IPS-18a (cell line): Measurements from ENCODE around the gene UBC.
A peak's percentile ranks its signal among the peaks of the same experiment; 100 is the strongest.
"Not testable (repeated sequence)": the region's sequence is repeated elsewhere in the genome, so short reads cannot be mapped to it uniquely, and the experiment has no call there.

Source experiments
- H3K27ac ChIP-seq: one replicate; pipeline ENCODE4 v1.5.1; 2013; ENCODE audit warnings: low read length
- H3K27me3 ChIP-seq: one replicate; pipeline ENCODE4 v1.6.1; 2013; ENCODE audit warnings: mild to moderate bottlenecking, low read length; ENCODE audit not compliant: control insufficient read depth, insufficient read depth
- H3K36me3 ChIP-seq: one replicate; pipeline ENCODE4 v1.6.1; 2013; ENCODE audit warnings: low read depth, low read length; ENCODE audit not compliant: control insufficient read depth
- H3K4me1 ChIP-seq: one replicate; pipeline ENCODE4 v1.6.1; 2013; ENCODE audit warnings: low read depth, low read length; ENCODE audit not compliant: control insufficient read depth
- H3K4me3 ChIP-seq: one replicate; pipeline ENCODE4 v1.5.1; 2013; ENCODE audit warnings: low read length
- H3K9ac ChIP-seq: one replicate; pipeline ENCODE4 v1.6.1; 2013; ENCODE audit warnings: mild to moderate bottlenecking, low read length, moderate library complexity
- H3K9me3 ChIP-seq: one replicate; pipeline ENCODE4 v1.6.1; 2013; ENCODE audit warnings: low read depth, low read length; ENCODE audit not compliant: control insufficient read depth

Gene UBC

GRCh38 chr12:124930586-124930985 lies 16.1 kb upstream of the UBC start:
- H3K9me3 ChIP-seq, result no peaks in the 10 kb centered on the region
- no peak overlapping the region for H3K9ac ChIP-seq
- H3K4me1 ChIP-seq, result no peaks in the 10 kb centered on the region
- no peak overlapping the region for H3K27ac ChIP-seq
- no peaks in the 10 kb centered on the region for H3K27me3 ChIP-seq
- no peak overlapping the region for H3K4me3 ChIP-seq
- H3K36me3 ChIP-seq, result no peaks in the 10 kb centered on the region

- H3K4me3 ChIP-seq, result no peak overlapping the region
- no peaks in the 10 kb centered on the region for H3K9me3 ChIP-seq
- no peak overlapping the region for H3K9ac ChIP-seq
- no peaks in the 10 kb centered on the region for H3K27me3 ChIP-seq
- no peaks in the 10 kb centered on the region for H3K4me1 ChIP-seq
- no peak overlapping the region for H3K27ac ChIP-seq
- H3K36me3 ChIP-seq, result no peaks in the 10 kb centered on the region
These were observed 15.4 kb upstream of the UBC start for GRCh38 chr12:124929649-124930419.

DNA sequence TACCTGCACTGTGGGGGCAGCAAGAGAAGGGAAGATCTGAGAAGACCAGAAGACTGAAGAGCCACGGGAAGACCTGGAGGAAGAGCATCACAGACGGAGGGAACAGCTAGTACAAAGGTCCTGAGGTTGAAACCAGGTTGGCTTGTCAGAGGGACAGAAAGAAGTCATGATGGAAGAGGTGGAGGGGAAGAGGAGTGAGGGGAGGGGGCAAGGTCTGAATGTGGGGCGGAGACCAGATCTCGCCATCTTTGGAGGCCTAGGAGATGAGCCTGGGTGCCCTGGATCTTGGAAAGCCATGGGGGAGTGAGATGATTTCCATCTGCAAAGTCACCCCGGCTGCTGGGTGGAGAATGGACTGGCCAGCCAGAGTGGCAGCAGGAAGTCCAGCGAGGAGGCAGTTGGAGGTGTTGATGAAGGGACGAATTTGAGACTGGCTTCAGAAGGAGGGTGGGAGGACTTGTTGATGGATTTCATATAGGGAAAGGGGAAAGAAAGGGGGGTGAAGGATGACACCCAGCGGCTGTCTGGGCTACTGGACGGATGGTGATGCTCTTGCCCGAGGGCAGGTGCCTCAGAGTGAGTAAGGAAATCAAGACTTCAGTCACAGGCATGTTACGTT lies 14.6 kb upstream of the UBC start:
- no peaks in the 10 kb centered on the region for H3K27me3 ChIP-seq
- no peaks in the 10 kb centered on the region for H3K36me3 ChIP-seq
- H3K4me1 ChIP-seq, result peaks cover 3% of the 10 kb centered on the region
- no peaks in the 10 kb centered on the region for H3K9me3 ChIP-seq
- no peak overlapping the region for H3K27ac ChIP-seq
- no peak overlapping the region for H3K4me3 ChIP-seq
- H3K9ac ChIP-seq, result no peak overlapping the region

DNA sequence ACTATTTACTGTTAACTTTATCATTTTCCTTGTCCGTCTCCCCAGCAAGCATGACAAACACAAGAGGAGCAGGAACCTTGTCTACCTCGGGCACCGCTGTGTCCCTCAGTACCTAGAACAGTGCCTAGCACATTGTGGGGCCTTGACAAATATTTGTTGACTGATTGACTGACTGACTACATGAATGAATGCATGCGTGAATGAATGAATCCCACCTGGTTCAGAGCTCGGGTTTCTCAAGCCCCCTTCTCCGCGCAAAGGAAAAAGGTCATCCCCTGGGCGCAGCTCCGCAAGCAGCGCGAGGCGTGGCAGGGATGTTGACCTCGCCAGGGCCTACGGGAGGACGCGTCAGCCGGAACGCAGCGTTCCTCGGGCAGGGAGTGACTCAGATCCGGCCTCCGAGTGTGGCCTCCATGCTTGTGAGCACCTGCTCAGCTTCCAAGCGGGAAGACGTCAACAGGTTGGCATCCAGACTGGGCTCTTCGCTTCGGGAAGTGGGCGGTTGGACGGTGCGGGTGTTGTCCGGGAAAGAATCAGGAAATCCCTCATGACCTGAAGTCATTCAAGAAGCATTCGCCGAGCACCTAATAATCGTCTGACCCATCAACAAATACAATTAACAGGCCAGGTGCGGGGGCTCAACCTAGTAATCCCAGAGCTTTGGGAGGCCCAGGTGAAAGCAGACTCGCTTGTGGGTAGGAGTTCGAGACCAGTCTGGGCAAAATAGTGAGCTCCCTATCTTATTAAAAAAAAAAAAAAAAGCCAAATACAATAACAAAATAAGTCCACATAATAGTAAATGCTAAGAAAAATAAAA lies 13.9 kb upstream of the UBC start:
- H3K9ac ChIP-seq, result no peak overlapping the region
- H3K4me3 ChIP-seq, result peak overlapping the region; percentile 92
- peaks cover 5% of the 10 kb centered on the region for H3K4me1 ChIP-seq
- no peaks in the 10 kb centered on the region for H3K36me3 ChIP-seq
- no peaks in the 10 kb centered on the region for H3K27me3 ChIP-seq
- H3K27ac ChIP-seq, result no peak overlapping the region
- H3K9me3 ChIP-seq, result no peaks in the 10 kb centered on the region

DNA sequence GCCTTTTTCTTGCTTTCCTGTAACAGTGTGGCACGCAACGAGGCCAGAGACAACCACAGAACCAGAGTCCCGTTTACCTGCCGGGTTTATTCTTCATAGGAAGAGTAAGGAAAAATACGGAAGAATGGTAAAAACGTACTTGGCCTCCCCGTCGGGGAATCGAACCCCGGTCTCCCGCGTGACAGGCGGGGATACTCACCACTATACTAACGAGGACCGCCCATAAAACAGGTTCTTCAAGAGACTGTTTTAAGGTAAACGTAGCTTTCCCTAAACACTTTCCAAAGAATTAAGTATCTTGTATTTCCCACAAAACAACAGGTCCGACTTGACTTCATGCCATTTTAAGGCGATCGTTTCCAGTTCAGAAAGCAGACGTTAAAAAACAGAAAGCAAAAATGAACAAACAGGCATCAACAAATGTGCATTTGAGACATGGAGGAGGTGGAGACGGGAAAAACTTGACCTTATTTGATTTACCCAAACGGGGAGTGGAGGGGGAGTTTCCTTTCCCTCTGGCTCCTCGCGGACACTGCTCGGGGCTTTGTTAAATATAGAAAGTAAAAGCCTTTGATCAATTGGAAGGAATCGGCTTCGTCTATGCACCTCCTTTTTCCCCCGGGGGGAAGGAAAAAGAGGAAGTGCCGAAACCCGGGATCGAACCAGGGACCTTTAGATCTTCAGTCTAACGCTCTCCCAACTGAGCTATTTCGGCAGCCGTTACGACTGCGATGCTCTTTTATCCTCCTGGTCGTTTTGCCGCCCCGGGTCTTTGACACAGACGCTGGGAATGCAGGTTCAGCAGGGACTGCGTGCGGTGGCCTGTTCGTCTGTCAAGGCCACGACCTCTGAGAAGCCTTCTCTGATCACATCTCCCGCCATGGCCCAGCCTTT lies 13.0 kb upstream of the UBC start:
- Histone ChIP-seq H3K4me1 (peaks cover 5% of the 10 kb centered on the region), H3K36me3 (no peaks in the 10 kb centered on the region), H3K27ac (peak overlapping the region; percentile 73), H3K9ac (peak overlapping the region; percentile 77), H3K27me3 (no peaks in the 10 kb centered on the region), H3K9me3 (no peaks in the 10 kb centered on the region), H3K4me3 (peak overlapping the region; percentile 92)

GRCh38 chr12:124925782-124926181 lies 11.3 kb upstream of the UBC start:
- not testable (repeated sequence) for H3K9ac ChIP-seq, H3K36me3 ChIP-seq, H3K4me3 ChIP-seq, H3K9me3 ChIP-seq, H3K27me3 ChIP-seq, H3K27ac ChIP-seq
- peaks cover 18% of the 10 kb centered on the region for H3K4me1 ChIP-seq

DNA sequence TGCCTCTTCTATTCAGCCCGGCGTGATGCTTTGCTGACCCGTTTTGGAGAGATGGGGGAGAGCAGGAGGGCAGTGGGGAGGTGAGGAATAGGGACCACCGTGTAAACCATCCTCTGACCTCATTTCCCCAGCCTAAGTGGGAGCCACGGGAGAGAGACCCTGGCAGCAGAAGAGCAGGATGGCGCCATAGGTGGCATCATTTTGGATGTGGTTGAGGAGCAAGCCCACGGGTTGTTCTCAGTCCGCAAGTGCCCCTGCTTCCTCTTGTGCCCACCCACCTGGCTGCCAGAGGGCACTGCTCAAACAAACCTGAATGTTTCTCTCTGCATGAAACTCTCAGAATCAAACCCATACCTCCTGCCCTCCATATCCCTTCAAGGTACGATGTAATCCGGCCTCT lies 10.7 kb upstream of the UBC start:
- no peaks in the 10 kb centered on the region for H3K36me3 ChIP-seq
- no peaks in the 10 kb centered on the region for H3K27me3 ChIP-seq
- no peak overlapping the region for H3K9ac ChIP-seq
- peaks cover 23% of the 10 kb centered on the region for H3K4me1 ChIP-seq
- no peak overlapping the region for H3K4me3 ChIP-seq
- H3K9me3 ChIP-seq, result no peaks in the 10 kb centered on the region
- H3K27ac ChIP-seq, result no peak overlapping the region

DNA sequence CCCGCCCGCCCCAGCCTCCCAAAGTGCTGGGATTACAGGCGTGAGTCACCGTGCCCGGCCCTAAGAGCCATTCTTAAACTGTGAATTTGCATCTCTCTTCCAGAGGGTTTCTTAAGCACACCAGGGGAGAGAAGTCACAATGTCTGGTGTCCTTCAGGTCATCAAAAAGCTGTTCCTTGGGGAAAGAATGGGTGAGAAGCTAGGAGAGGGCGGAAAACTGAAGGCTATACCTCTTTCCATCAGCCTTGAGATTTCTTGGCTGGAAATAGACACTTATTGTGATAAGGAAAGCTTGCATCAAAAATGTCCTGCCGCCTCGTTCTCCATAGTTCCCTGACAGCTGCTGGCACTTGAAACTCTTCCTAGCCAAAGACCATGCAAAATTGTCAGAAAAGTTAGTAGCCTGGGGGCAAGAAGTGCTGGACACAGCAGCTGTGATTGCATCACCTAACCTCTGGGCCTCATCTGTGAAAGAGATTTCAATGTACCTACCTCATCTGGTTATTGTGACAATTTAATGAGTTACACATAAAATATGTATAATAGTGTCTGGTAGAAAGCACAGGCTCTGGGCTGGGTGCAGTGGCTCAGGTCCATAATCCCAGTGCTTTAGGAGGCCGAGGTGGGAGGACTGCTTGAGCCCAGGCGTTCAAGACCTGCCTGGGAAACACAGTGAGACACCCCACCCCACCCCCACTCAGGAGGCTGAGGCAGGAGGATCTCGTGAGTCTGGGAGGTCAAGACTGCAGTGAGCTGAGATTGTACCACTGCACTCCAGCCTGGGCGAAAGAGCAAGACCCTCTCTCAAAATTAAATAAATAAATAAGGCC lies 9.7 kb upstream of the UBC start:
- Histone ChIP-seq H3K9me3 (no peaks in the 10 kb centered on the region), H3K27ac (no peak overlapping the region), H3K4me1 (peaks cover 32% of the 10 kb centered on the region), H3K27me3 (no peaks in the 10 kb centered on the region), H3K4me3 (no peak overlapping the region), H3K9ac (no peak overlapping the region), H3K36me3 (no peaks in the 10 kb centered on the region)

DNA sequence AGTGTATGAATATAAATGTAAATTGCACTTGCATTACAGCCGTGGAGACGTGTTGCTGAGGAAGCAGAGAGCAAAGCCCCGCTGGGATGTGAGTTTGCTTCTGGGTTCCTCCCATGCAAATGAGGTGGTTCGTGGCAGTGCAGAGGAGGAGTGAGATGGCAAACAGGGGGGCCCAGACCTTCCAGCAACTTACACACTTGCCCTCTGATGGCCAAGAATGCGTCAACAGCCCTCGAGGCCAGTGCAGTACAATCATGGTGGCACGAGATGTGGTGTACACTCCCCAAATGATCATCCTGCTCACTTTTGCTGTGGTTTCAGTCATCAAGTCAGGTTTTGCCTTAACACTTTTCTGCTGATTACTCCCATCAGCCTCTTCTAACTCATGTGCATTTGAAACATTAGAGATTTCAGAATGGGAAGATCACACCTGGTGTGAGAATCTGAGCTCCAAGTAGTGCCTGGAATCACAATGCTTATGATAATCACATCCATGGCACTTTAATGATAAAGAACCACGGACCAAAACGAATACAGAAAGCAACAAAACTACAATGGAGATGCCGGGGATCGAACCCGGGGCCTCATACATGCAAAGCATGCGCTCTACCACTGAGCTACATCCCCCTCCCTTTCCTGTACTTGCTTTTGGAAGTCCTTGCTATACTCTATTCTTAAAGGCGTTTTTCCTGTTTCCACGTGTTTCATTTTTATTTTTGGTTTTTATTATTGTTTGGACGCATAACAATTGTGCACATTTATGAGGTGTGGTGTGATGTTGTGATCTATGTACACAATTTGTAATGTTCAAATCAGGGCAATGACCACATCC lies 7.0 kb upstream of the UBC start:
- H3K27ac ChIP-seq, result peak overlapping the region; percentile 38
- no peaks in the 10 kb centered on the region for H3K36me3 ChIP-seq
- peaks cover 49% of the 10 kb centered on the region for H3K4me1 ChIP-seq
- H3K9ac ChIP-seq, result peak overlapping the region; percentile 57
- H3K27me3 ChIP-seq, result no peaks in the 10 kb centered on the region
- no peaks in the 10 kb centered on the region for H3K9me3 ChIP-seq
- H3K4me3 ChIP-seq, result peak overlapping the region; percentile 68

GRCh38 chr12:124920353-124920935 lies 6.0 kb upstream of the UBC start:
- H3K4me3 ChIP-seq, result peak overlapping the region; percentile 68
- H3K9ac ChIP-seq, result peak overlapping the region; percentile 57
- peaks cover 59% of the 10 kb centered on the region for H3K4me1 ChIP-seq
- H3K36me3 ChIP-seq, result no peaks in the 10 kb centered on the region
- H3K27ac ChIP-seq, result peak overlapping the region; percentile 38
- H3K27me3 ChIP-seq, result no peaks in the 10 kb centered on the region
- H3K9me3 ChIP-seq, result no peaks in the 10 kb centered on the region
